B cell (primary cell): ENCODE results near the gene APOL2.

Source experiments
- CTCF ChIP-seq: fragments of 200-600 bp; IDR thresholded peaks from one replicate; pipeline ENCODE4 v1.8.0; 2022; ENCODE audit warnings: antibody characterized with exemption, mild to moderate bottlenecking
- EZH2 ChIP-seq: IDR thresholded peaks from 2 replicates; pipeline ENCODE4 v1.6.1; 2012; ENCODE audit warnings: borderline replicate concordance, low read depth, mild to moderate bottlenecking, moderate library complexity, low read length; ENCODE audit not compliant: insufficient read depth, poor library complexity, severe bottlenecking

GRCh38 chr22:36233796-36234195 lies 5.5 kb downstream of the APOL2 start:
- TF ChIP-seq CTCF (no peak), EZH2 (no peak)
